ENCODE results near the gene GRAMD1A. TPM values are rescaled to one million over a fixed set of nuclear protein-coding genes. Genes with fewer than 3 reads are reported as not detected.

The GRAMD1A gene
- total and polyA plus RNA-seq, 2 of the 8 experiments (the other 6 are each of a cell fraction or from before 2014, with no cell fraction given): 113 to 154 TPM

- no peaks in the 10 kb centered on the region for H3K79me2 ChIP-seq (ENCODE audit: control insufficient read depth in 1 of 2, insufficient read depth in 2 of 2, low read length in 2 of 2)
- no peak overlapping the region for H2BK5ac ChIP-seq (ENCODE audit: low read depth, low read length)
- H3K23me2 ChIP-seq (ENCODE audit: low read depth, low read length): no peaks in the 10 kb centered on the region
- no peak overlapping the region for H4K5ac ChIP-seq (ENCODE audit: insufficient read length, low read depth, low read length)
- 89% methylated on average over 6 of the region's 6 CpGs; no CpG with 5 or more reads in 1 of the 2 experiments for WGBS, 2 experiments (ENCODE audit: extremely low coverage in 1 of 2, insufficient coverage in 1 of 2, insufficient read length in 1 of 2, insufficient replicate concordance in 2 of 2, low coverage in 1 of 2, low lambda C conversion rate in 2 of 2, missing lambda C conversion rate in 1 of 2)
- H2BK120ac ChIP-seq (replicated peaks; ENCODE audit: low read depth, low read length): no peak overlapping the region
- no peak overlapping the region for H3K4ac ChIP-seq (replicated peaks; ENCODE audit: insufficient read length, low read depth, low read length)
- H3K14ac ChIP-seq (ENCODE audit: insufficient read length): no peak overlapping the region
- H3K4me2 ChIP-seq (ENCODE audit: insufficient read depth in 1 of 2, low read depth in 2 of 2, low read length in 2 of 2): no peak overlapping the region
- ChIA-PET POLR2A (ENCODE audit: partially characterized antibody) (interaction anchor here (2.0 to 24.8 kb wide), 5 partner anchors 4 to 43 kb away, joined by 4 to 366 read pairs (median 12); partner anchors contain the start of genes GRAMD1A and SCN1B), CTCF (ENCODE audit: partially characterized antibody) (interaction anchor here (1.0 to 12.2 kb wide), 2 partner anchors 40 to 42 kb away, joined by 3 to 174 read pairs; no protein-coding TSS in a partner anchor)
- no peak overlapping the region for H3K56ac ChIP-seq (replicated peaks; ENCODE audit: insufficient read length, low read depth, low read length)
- FAIRE-seq (no peak), DNase-seq (ENCODE audit: low read depth in 1 of 2, low spot score in 2 of 2) (no peak)
- no peak overlapping the region for H2BK12ac ChIP-seq (ENCODE audit: low read depth, low read length)
- H3K27me3 ChIP-seq (replicated peaks in 1 of 4; ENCODE audit: control insufficient read depth in 3 of 4, extremely low read depth in 1 of 4, insufficient read depth in 3 of 4, low read length in 3 of 4): no peaks in the 10 kb centered on the region; a peak in 1 of 7 replicates
- H2AFZ ChIP-seq (ENCODE audit: low read length): no peak overlapping the region
- H3K9ac ChIP-seq (replicated peaks in 1 of 4; ENCODE audit: extremely low read depth in 1 of 4, low read depth in 3 of 4, low read length in 3 of 4): no peak overlapping the region
- H2BK20ac ChIP-seq (ENCODE audit: low read length): no peak overlapping the region
- H3K27ac ChIP-seq (ENCODE audit: low read depth, low read length): no peak overlapping the region
- no peak overlapping the region for H3K4me3 ChIP-seq (ENCODE audit: extremely low read depth in 1 of 4, insufficient read depth in 2 of 4, low read depth in 3 of 4, low read length in 4 of 4)
- no peaks in the 10 kb centered on the region for H3K4me1 ChIP-seq (replicated peaks in 1 of 4; ENCODE audit: control insufficient read depth in 3 of 4, insufficient read depth in 4 of 4, low read length in 3 of 4)
- peaks cover 7 to 25% of the 10 kb centered on the region in 2 experiments for H4K20me1 ChIP-seq (replicated peaks in 1 of 2; ENCODE audit: control insufficient read depth in 1 of 2, insufficient read depth in 2 of 2, low read length in 2 of 2)
- no peak overlapping the region for H4K8ac ChIP-seq (ENCODE audit: extremely low read depth, insufficient read depth, low read length)
- H3K23ac ChIP-seq (ENCODE audit: insufficient read length): no peak overlapping the region
- no peaks in the 10 kb centered on the region for H3K9me3 ChIP-seq (ENCODE audit: insufficient read depth in 2 of 2, low read depth in 1 of 2, low read length in 1 of 2)
- no peak overlapping the region for H3K18ac ChIP-seq (ENCODE audit: extremely low read depth, low read length)
- H2AK5ac ChIP-seq (ENCODE audit: low read depth, low read length): no peak overlapping the region
- H4K91ac ChIP-seq (replicated peaks; ENCODE audit: insufficient read length, low read length): no peak overlapping the region
- no peak overlapping the region for H2BK15ac ChIP-seq (ENCODE audit: low read length)
- H3K36me3 ChIP-seq (ENCODE audit: control insufficient read depth in 2 of 4, insufficient read depth in 4 of 4, low read length in 3 of 4): peaks cover 46 to 80% (median 71%) of the 10 kb centered on the region in 4 experiments
- H3K79me1 ChIP-seq (ENCODE audit: low read depth, low read length): no peaks in the 10 kb centered on the region; the same call in 1 of the 2 replicates
- no peak for TF ChIP-seq PHF8 (conservative IDR thresholded peaks at IDR 0.05; ENCODE audit: low read depth, low read length)
Observed at GRCh38 chr19:35015954-35016351, 15.8 kb downstream of the GRAMD1A start.

Data from H1 (cell line).